HCT116 (cell line): ENCODE results near the gene CLEC16A.

ENCODE experiments used
- ELF1 ChIP-seq: IDR thresholded peaks from 2 replicates; pipeline ENCODE4 v1.6.1; 2012; ENCODE audit warnings: low read depth, borderline replicate concordance
- EZH2phosphoT487 ChIP-seq: fragments of 200-600 bp; IDR thresholded peaks from 2 replicates; pipeline ENCODE4 v1.6.1; 2018; ENCODE audit warnings: antibody characterized with exemption, borderline replicate concordance
- FOSL1 ChIP-seq: IDR thresholded peaks from 2 replicates; pipeline ENCODE4 v1.6.1; 2012; ENCODE audit warnings: low read depth
- POLR2AphosphoS5 ChIP-seq: IDR thresholded peaks from 2 replicates; pipeline ENCODE4 v1.6.1; 2011; ENCODE audit warnings: mild to moderate bottlenecking, low read depth, low read length, moderate library complexity
- REST ChIP-seq: IDR thresholded peaks from 2 replicates; pipeline ENCODE4 v1.6.1; 2012; ENCODE audit warnings: low read depth
- SRF ChIP-seq: IDR thresholded peaks from 2 replicates; pipeline ENCODE4 v1.6.1; 2012; ENCODE audit warnings: low read depth
- TCF7L2 ChIP-seq: IDR thresholded peaks from 2 replicates; pipeline ENCODE4 v1.7.0; 2011; ENCODE audit warnings: borderline replicate concordance, inconsistent platforms; ENCODE audit not compliant: insufficient read depth, insufficient read length; ENCODE audit errors: extremely low read depth
- YY1 ChIP-seq: IDR thresholded peaks from 2 replicates; pipeline ENCODE4 v1.6.1; 2011; ENCODE audit warnings: low read length, low read depth, moderate library complexity, mild to moderate bottlenecking; ENCODE audit not compliant: insufficient replicate concordance; ENCODE audit errors: extremely low read depth
- TF ChIP-seq, protein P1 (sequence below), 3 experiments: fragments of 200-600 bp in 1 of 3; sonication (generic) in 1 of 3; IDR thresholded peaks in 2 of 3; conservative IDR thresholded peaks in 1 of 3; 2 replicates each; pipeline ENCODE4 v1.5.1; 2012 to 2017; ENCODE audit warnings: low read depth in 2 of 3, low read length in 2 of 3, antibody characterized with exemption in 1 of 3, borderline replicate concordance in 1 of 3, control low read depth in 1 of 3, mild to moderate bottlenecking in 1 of 3, mixed read lengths in 1 of 3, mixed run types in 1 of 3, moderate library complexity in 1 of 3; ENCODE audit not compliant: insufficient read depth in 1 of 3

DNA sequence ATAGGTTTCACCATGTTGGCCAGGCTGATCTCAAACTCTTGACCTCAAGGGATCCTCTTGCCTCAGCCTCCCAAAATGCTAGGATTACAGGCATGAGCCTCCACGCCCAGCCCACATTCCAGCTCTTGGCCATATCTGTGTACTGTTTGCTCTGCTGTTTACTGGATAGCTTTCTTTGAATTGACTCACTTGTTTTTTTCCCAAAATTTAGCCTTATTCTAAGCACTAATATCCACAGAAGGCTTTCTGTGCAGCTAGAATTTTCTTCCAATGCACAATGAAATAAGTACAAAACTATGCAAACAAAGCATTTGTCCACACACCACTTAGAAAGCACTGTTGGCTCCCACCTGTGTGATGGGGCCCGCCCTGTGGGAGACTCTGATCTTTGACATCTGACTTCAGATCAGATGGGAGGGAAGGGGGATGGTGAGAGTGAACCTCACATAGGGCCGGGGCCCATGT is 72.2 kb downstream of the CLEC16A start:
- TF ChIP-seq SRF: no peak
- TF ChIP-seq, protein P1, sequence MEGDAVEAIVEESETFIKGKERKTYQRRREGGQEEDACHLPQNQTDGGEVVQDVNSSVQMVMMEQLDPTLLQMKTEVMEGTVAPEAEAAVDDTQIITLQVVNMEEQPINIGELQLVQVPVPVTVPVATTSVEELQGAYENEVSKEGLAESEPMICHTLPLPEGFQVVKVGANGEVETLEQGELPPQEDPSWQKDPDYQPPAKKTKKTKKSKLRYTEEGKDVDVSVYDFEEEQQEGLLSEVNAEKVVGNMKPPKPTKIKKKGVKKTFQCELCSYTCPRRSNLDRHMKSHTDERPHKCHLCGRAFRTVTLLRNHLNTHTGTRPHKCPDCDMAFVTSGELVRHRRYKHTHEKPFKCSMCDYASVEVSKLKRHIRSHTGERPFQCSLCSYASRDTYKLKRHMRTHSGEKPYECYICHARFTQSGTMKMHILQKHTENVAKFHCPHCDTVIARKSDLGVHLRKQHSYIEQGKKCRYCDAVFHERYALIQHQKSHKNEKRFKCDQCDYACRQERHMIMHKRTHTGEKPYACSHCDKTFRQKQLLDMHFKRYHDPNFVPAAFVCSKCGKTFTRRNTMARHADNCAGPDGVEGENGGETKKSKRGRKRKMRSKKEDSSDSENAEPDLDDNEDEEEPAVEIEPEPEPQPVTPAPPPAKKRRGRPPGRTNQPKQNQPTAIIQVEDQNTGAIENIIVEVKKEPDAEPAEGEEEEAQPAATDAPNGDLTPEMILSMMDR (IDR thresholded peaks at IDR 0.05 in 2 of 3, conservative IDR thresholded peaks at IDR 0.05 in 1 of 3; ENCODE audit: borderline replicate concordance in 1 of 3, insufficient read depth in 1 of 3, low read depth in 2 of 3, low read length in 2 of 3): no peak
- no peak for TF ChIP-seq ELF1
- no peak for TF ChIP-seq YY1
- TF ChIP-seq POLR2AphosphoS5: no peak
- no peak for TF ChIP-seq TCF7L2
- no peak for TF ChIP-seq EZH2phosphoT487
- TF ChIP-seq REST: no peak
- no peak for TF ChIP-seq FOSL1
